H9 (cell line): ENCODE measurements around the gene RFNG. TPM values are rescaled to one million over a fixed set of nuclear protein-coding genes. Genes with fewer than 3 reads are reported as not detected.

ENCODE experiments used
- DNase-seq: peaks from one replicate; pipeline ENCODE4 v3.0.0-alpha.2; 2017
- H2AFZ ChIP-seq: one replicate; pipeline ENCODE4 v1.6.1; 2013; ENCODE audit warnings: mild to moderate bottlenecking, low read length, control low read depth, moderate library complexity
- H2AK5ac ChIP-seq: 2 replicates; pipeline ENCODE4 v1.6.1; 2013; ENCODE audit warnings: low read length, control low read depth, mixed read lengths; ENCODE audit not compliant: insufficient read length
- H2BK120ac ChIP-seq: one replicate; pipeline ENCODE4 v1.6.1; 2013; ENCODE audit warnings: low read depth, mild to moderate bottlenecking, low read length, control low read depth, inconsistent platforms; ENCODE audit not compliant: poor library complexity, severe bottlenecking
- H2BK12ac ChIP-seq: 2 replicates; pipeline ENCODE4 v1.6.1; 2013; ENCODE audit warnings: low read length, control low read depth, mixed read lengths, low read depth; ENCODE audit not compliant: insufficient read length
- H2BK15ac ChIP-seq: 2 replicates; pipeline ENCODE4 v1.6.1; 2013; ENCODE audit warnings: low read depth, low read length, control low read depth
- H2BK20ac ChIP-seq: one replicate; pipeline ENCODE4 v1.6.1; 2013; ENCODE audit warnings: low read depth, mild to moderate bottlenecking, low read length, control low read depth, inconsistent platforms; ENCODE audit not compliant: poor library complexity, severe bottlenecking
- H2BK5ac ChIP-seq: 2 replicates; pipeline ENCODE4 v1.6.1; 2013; ENCODE audit warnings: low read length, control low read depth, mixed read lengths; ENCODE audit not compliant: insufficient read length
- H3K14ac ChIP-seq: 2 replicates; pipeline ENCODE4 v1.6.1; 2013; ENCODE audit warnings: low read length, control low read depth; ENCODE audit not compliant: insufficient read depth
- H3K18ac ChIP-seq: 2 replicates; pipeline ENCODE4 v1.6.1; 2013; ENCODE audit warnings: low read depth, mild to moderate bottlenecking, mixed read lengths, low read length, control low read depth; ENCODE audit not compliant: insufficient read length
- H3K23ac ChIP-seq: 2 replicates; pipeline ENCODE4 v1.6.1; 2013; ENCODE audit warnings: low read length, control low read depth, mixed read lengths, low read depth; ENCODE audit not compliant: insufficient read length
- H3K23me2 ChIP-seq: 2 replicates; pipeline ENCODE4 v1.6.1; 2013; ENCODE audit warnings: low read depth, mild to moderate bottlenecking, mixed read lengths, low read length, control low read depth; ENCODE audit not compliant: insufficient read length, poor library complexity, severe bottlenecking
- H3K27ac ChIP-seq: 2 replicates; pipeline ENCODE4 v1.5.1; 2013; ENCODE audit warnings: low read length, control low read depth, mixed read lengths, low read depth; ENCODE audit not compliant: insufficient read length
- H3K27me3 ChIP-seq: 2 replicates; pipeline ENCODE4 v1.6.1; 2013; ENCODE audit warnings: low read length, control low read depth, inconsistent platforms; ENCODE audit not compliant: insufficient read depth
- H3K4ac ChIP-seq: 2 replicates; pipeline ENCODE4 v1.6.1; 2013; ENCODE audit warnings: low read depth, mild to moderate bottlenecking, control low read depth, inconsistent platforms, low read length, moderate library complexity
- H3K4me1 ChIP-seq: 2 replicates; pipeline ENCODE4 v1.6.1; 2013; ENCODE audit warnings: low read length, control low read depth, inconsistent platforms; ENCODE audit not compliant: insufficient read depth
- H3K4me2 ChIP-seq: 2 replicates; pipeline ENCODE4 v1.6.1; 2013; ENCODE audit warnings: low read length, control low read depth, mixed read lengths; ENCODE audit not compliant: insufficient read length, insufficient read depth
- H3K56ac ChIP-seq: 2 replicates; pipeline ENCODE4 v1.6.1; 2013; ENCODE audit warnings: low read depth, mild to moderate bottlenecking, mixed read lengths, low read length, control low read depth; ENCODE audit not compliant: insufficient read length
- H3K79me1 ChIP-seq: 2 replicates; pipeline ENCODE4 v1.6.1; 2013; ENCODE audit warnings: low read depth, mild to moderate bottlenecking, moderate library complexity, low read length, control low read depth, inconsistent platforms; ENCODE audit not compliant: insufficient read depth, poor library complexity, severe bottlenecking
- H3K79me2 ChIP-seq: 2 replicates; pipeline ENCODE4 v1.6.1; 2013; ENCODE audit warnings: low read length, control low read depth, inconsistent platforms; ENCODE audit not compliant: insufficient read depth
- H3K9ac ChIP-seq: 2 replicates; pipeline ENCODE4 v1.6.1; 2013; ENCODE audit warnings: low read length, control low read depth, mixed read lengths; ENCODE audit not compliant: insufficient read length; ENCODE audit errors: extremely low read depth
- H3K9me3 ChIP-seq: one replicate; pipeline ENCODE4 v1.6.1; 2013; ENCODE audit warnings: low read depth, low read length, inconsistent platforms; ENCODE audit not compliant: control insufficient read depth
- H3T11ph ChIP-seq: one replicate; pipeline ENCODE4 v1.6.1; 2013; ENCODE audit warnings: mild to moderate bottlenecking, low read length, control low read depth, inconsistent platforms
- H4K20me1 ChIP-seq: one replicate; pipeline ENCODE4 v1.6.1; 2013; ENCODE audit not compliant: control insufficient read depth, insufficient read length, insufficient read depth
- H4K5ac ChIP-seq: 2 replicates; pipeline ENCODE4 v1.6.1; 2013; ENCODE audit warnings: low read depth, mild to moderate bottlenecking, mixed read lengths, low read length, control low read depth; ENCODE audit not compliant: insufficient read length
- H4K8ac ChIP-seq: replicated peaks from 2 replicates; pipeline ENCODE4 v1.6.1; 2013; ENCODE audit warnings: low read length, control low read depth, mixed read lengths, low read depth; ENCODE audit not compliant: insufficient read length
- H4K91ac ChIP-seq: 2 replicates; pipeline ENCODE4 v1.6.1; 2013; ENCODE audit warnings: low read depth, mild to moderate bottlenecking, moderate library complexity, mixed read lengths, low read length, control low read depth; ENCODE audit not compliant: insufficient read length
- H3K27ac Mint-ChIP-seq, 3 experiments: 2 replicates in 2 of 3; 3 replicates in 1 of 3; pipeline ENCODE4 v1.8.0; 2020 to 2021; ENCODE audit warnings: mixed read lengths in 3 of 3, mild to moderate bottlenecking in 1 of 3, moderate library complexity in 1 of 3
- H3K27me3 Mint-ChIP-seq: 2 replicates; pipeline ENCODE4 v1.8.0; 2021; ENCODE audit warnings: low read depth, mild to moderate bottlenecking, moderate library complexity, mixed read lengths
- H3K36me3 Mint-ChIP-seq, 3 experiments: 2 replicates in 2 of 3; 3 replicates in 1 of 3; pipeline ENCODE4 v1.8.0; 2020 to 2021; ENCODE audit warnings: low read depth in 3 of 3, mixed read lengths in 3 of 3; ENCODE audit not compliant: insufficient read depth in 1 of 3
- H3K4me1 Mint-ChIP-seq, 2 experiments: 2 replicates each; pipeline ENCODE4 v1.8.0; 2020; ENCODE audit warnings: mixed read lengths in 2 of 2
- H3K4me3 Mint-ChIP-seq, 2 experiments: 2 replicates in 1 of 2; 3 replicates in 1 of 2; pipeline ENCODE4 v1.8.0; 2020 to 2021; ENCODE audit warnings: mild to moderate bottlenecking in 2 of 2, mixed read lengths in 2 of 2, moderate library complexity in 1 of 2
- H3K9me3 Mint-ChIP-seq, 2 experiments: 2 replicates in 1 of 2; 3 replicates in 1 of 2; pipeline ENCODE4 v1.8.0; 2020; ENCODE audit warnings: mild to moderate bottlenecking in 2 of 2, mixed read lengths in 2 of 2, moderate library complexity in 1 of 2
- WGBS: extraction: QIAGEN DNeasy Blood & Tissue Kit; methylation state at CpG from one replicate; pipeline ENCODE4 v1.1.7; 2013; ENCODE audit warnings: missing lambda C conversion rate, low lambda C conversion rate, mixed read lengths; ENCODE audit not compliant: insufficient read length; ENCODE audit errors: extremely low coverage; 5-methylcytosine and 5-hydroxymethylcytosine counted together
- total RNA-seq: library from RNA; stranded (reverse); gene quantifications from 2 replicates; pipeline ENCODE4 v1.2.1, GENCODE V29; 2021
- TF ChIP-seq, protein P1 (sequence below): fragments of 200-600 bp; sonication (generic); conservative IDR thresholded peaks from 3 replicates; pipeline ENCODE4 v1.8.0; 2021; ENCODE audit warnings: antibody characterized with exemption, mild to moderate bottlenecking

The RFNG gene
- total RNA-seq, 1 experiment from 2014 or later = 34.0 TPM

DNA sequence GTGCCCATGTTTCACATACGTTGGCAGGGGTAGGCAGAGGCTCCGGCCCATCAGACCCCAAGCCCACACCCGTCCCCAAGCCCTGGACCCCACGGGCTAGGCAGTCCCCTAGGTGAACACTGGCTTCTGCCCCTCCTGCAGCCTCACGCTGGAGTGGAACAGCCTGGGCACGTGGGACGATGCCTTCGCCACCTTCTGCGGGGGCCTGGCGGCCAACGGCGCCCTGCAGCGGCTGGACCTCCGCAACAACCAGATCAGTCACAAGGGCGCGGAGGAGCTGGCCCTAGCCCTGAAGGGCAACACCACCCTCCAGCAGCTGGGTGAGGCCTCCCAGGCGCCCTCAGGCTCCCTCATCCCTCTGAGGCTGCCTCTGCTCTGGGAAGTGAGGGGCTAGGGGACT, 26.8 kb downstream of the RFNG start:
- H2BK5ac ChIP-seq = no peak overlapping the region
- Mint-ChIP-seq H3K9me3 (peaks cover 0 to 2% of the 10 kb centered on the region in 2 experiments; a peak in 1 of 5 replicates), H3K27me3 (no peaks in the 10 kb centered on the region; the same call in none of the 2 replicates), H3K27ac (no peak overlapping the region), H3K36me3 (peaks cover 3 to 10% (median 7%) of the 10 kb centered on the region in 3 experiments; a peak in 6 of 7 replicates), H3K4me1 (peaks cover 7 to 18% of the 10 kb centered on the region in 2 experiments), H3K4me3 (no peak overlapping the region; a peak in 1 of 5 replicates)
- WGBS = no CpG with 5 or more reads among the region's 17 CpGs
- no peak overlapping the region for H2BK120ac ChIP-seq
- no peak overlapping the region for H4K8ac ChIP-seq
- no peak overlapping the region for H3K18ac ChIP-seq
- no peak overlapping the region for H4K91ac ChIP-seq
- H3K9me3 ChIP-seq = no peaks in the 10 kb centered on the region
- H2BK20ac ChIP-seq = no peak overlapping the region
- DNase-seq = no peak
- H2BK12ac ChIP-seq = no peak overlapping the region
- TF ChIP-seq, protein P1, sequence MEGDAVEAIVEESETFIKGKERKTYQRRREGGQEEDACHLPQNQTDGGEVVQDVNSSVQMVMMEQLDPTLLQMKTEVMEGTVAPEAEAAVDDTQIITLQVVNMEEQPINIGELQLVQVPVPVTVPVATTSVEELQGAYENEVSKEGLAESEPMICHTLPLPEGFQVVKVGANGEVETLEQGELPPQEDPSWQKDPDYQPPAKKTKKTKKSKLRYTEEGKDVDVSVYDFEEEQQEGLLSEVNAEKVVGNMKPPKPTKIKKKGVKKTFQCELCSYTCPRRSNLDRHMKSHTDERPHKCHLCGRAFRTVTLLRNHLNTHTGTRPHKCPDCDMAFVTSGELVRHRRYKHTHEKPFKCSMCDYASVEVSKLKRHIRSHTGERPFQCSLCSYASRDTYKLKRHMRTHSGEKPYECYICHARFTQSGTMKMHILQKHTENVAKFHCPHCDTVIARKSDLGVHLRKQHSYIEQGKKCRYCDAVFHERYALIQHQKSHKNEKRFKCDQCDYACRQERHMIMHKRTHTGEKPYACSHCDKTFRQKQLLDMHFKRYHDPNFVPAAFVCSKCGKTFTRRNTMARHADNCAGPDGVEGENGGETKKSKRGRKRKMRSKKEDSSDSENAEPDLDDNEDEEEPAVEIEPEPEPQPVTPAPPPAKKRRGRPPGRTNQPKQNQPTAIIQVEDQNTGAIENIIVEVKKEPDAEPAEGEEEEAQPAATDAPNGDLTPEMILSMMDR = no peak
- H4K20me1 ChIP-seq = no peaks in the 10 kb centered on the region
- no peak overlapping the region for H4K5ac ChIP-seq
- peaks cover 5% of the 10 kb centered on the region for H3K23me2 ChIP-seq
- H2AK5ac ChIP-seq = no peak overlapping the region
- no peak overlapping the region for H3K9ac ChIP-seq
- no peak overlapping the region for H3K56ac ChIP-seq
- no peak overlapping the region for H3K4ac ChIP-seq
- no peak overlapping the region for H3K27ac ChIP-seq
- H3K23ac ChIP-seq = no peak overlapping the region
- H3K79me2 ChIP-seq = no peaks in the 10 kb centered on the region
- no peak overlapping the region for H2BK15ac ChIP-seq
- H3K79me1 ChIP-seq = peaks cover 5% of the 10 kb centered on the region
- no peaks in the 10 kb centered on the region for H3K27me3 ChIP-seq
- no peak overlapping the region for H2AFZ ChIP-seq
- no peak overlapping the region for H3K14ac ChIP-seq
- H3K4me1 ChIP-seq = no peaks in the 10 kb centered on the region
- no peak overlapping the region for H3K4me2 ChIP-seq
- H3T11ph ChIP-seq = no peak overlapping the region
